Lower lobe of right lung (tissue), 2 donors: ENCODE measurements around the gene CAMK2D. TPM values are rescaled to one million over a fixed set of nuclear protein-coding genes. Genes with fewer than 3 reads are reported as not detected.

Experiments used
- ATAC-seq, 2 donors: fragments of 200-7000 bp; cut with Tn5 transposase; one replicate each; pipeline ENCODE4 v1.9.1; 2020 to 2022; ENCODE audit warnings: mild to moderate bottlenecking in 2 of 2, moderate library complexity in 2 of 2
- DNase-seq: peaks from one replicate; pipeline ENCODE4 v3.0.0-alpha.2; 2020
- H3K27ac ChIP-seq: fragments of 200-600 bp; one replicate; pipeline ENCODE4 v1.8.0; 2022
- H3K27me3 ChIP-seq: fragments of 200-600 bp; one replicate; pipeline ENCODE4 v1.8.0; 2022; ENCODE audit warnings: low read depth
- H3K36me3 ChIP-seq: fragments of 200-600 bp; one replicate; pipeline ENCODE4 v1.8.0; 2022; ENCODE audit warnings: mild to moderate bottlenecking
- H3K4me1 ChIP-seq: fragments of 200-600 bp; one replicate; pipeline ENCODE4 v1.8.0; 2022
- H3K4me3 ChIP-seq: fragments of 200-600 bp; one replicate; pipeline ENCODE4 v1.8.0; 2022; ENCODE audit warnings: mild to moderate bottlenecking
- H3K9me3 ChIP-seq: fragments of 200-600 bp; one replicate; pipeline ENCODE4 v1.8.0; 2022
- intact Hi-C: fragments of 100-400 bp; cut with DNase I; formaldehyde crosslinking; loops from one replicate; pipeline ENCODE4 v1.11.0; 2022
- total RNA-seq: library from RNA; stranded (reverse); fragmentation: NEBNext Ultra II Directional; extraction: Animal tissue kit (Norgen Biotek cat#: 25700); gene quantifications from one replicate; pipeline ENCODE4 v1.2.1, GENCODE V29; 2021
- TF ChIP-seq, protein P1 (sequence below): fragments of 200-600 bp; IDR thresholded peaks from one replicate; pipeline ENCODE4 v1.8.0; 2022; ENCODE audit warnings: antibody characterized with exemption, mild to moderate bottlenecking
- donor health status: DM: no; HTN: yes; CAD: no; lungs with severe emphysema.

The CAMK2D gene
- total RNA-seq, 1 donor from 2014 or later = 40.7 TPM

DNA sequence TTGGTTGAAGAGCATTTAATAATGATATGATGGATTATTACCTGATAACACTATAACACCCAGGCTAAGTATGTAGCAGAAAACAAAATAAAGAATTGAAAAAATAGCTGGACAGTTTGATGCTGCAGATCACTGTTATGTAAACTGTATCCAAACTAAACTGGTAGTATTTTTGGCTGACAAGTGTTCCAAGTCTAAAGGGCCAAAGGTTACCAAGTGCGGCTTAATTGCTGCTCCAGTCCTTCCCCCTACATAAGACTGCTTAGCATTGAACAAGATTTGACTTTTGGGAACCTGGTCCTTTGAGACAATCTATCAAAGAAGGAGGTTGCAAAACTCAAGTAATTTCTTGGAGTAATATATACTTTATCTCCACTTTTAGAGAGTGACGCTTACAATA lies 249.6 kb downstream of the CAMK2D start:
- intact Hi-C loops = no loop called here
- no peak overlapping the region for H3K4me3 ChIP-seq
- DNase-seq (no peak), ATAC-seq (no peak)
- H3K4me1 ChIP-seq = no peaks in the 10 kb centered on the region
- H3K27ac ChIP-seq = no peak overlapping the region
- H3K9me3 ChIP-seq = no peaks in the 10 kb centered on the region
- H3K36me3 ChIP-seq = peaks cover 53% of the 10 kb centered on the region
- H3K27me3 ChIP-seq = no peaks in the 10 kb centered on the region
- TF ChIP-seq, protein P1, sequence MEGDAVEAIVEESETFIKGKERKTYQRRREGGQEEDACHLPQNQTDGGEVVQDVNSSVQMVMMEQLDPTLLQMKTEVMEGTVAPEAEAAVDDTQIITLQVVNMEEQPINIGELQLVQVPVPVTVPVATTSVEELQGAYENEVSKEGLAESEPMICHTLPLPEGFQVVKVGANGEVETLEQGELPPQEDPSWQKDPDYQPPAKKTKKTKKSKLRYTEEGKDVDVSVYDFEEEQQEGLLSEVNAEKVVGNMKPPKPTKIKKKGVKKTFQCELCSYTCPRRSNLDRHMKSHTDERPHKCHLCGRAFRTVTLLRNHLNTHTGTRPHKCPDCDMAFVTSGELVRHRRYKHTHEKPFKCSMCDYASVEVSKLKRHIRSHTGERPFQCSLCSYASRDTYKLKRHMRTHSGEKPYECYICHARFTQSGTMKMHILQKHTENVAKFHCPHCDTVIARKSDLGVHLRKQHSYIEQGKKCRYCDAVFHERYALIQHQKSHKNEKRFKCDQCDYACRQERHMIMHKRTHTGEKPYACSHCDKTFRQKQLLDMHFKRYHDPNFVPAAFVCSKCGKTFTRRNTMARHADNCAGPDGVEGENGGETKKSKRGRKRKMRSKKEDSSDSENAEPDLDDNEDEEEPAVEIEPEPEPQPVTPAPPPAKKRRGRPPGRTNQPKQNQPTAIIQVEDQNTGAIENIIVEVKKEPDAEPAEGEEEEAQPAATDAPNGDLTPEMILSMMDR = no peak

DNA sequence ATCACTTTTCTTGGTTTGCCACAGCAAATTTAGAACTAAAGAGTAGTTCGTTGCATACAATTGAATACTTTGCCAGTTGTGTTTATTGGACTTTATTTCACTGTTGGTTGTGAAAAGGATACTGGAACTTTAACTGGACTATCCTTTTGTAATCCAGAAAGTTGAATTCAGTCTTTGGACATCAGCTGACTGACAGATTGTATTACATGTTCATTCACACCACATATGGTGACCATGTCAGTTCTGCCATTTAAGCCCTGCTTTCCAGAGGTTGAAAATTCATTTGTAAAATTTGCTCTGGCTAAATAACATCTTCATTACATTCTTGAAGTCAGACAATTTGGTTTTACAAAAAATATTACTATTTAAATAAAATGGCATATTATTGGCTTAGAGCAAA lies 251.7 kb downstream of the CAMK2D start:
- ATAC-seq (no peak), DNase-seq (no peak)
- no peaks in the 10 kb centered on the region for H3K27me3 ChIP-seq
- TF ChIP-seq, protein P1 = no peak
- H3K36me3 ChIP-seq = peaks cover 49% of the 10 kb centered on the region
- H3K9me3 ChIP-seq = no peaks in the 10 kb centered on the region
- intact Hi-C loops = no loop called here
- no peak overlapping the region for H3K27ac ChIP-seq
- no peaks in the 10 kb centered on the region for H3K4me1 ChIP-seq
- no peak overlapping the region for H3K4me3 ChIP-seq

DNA sequence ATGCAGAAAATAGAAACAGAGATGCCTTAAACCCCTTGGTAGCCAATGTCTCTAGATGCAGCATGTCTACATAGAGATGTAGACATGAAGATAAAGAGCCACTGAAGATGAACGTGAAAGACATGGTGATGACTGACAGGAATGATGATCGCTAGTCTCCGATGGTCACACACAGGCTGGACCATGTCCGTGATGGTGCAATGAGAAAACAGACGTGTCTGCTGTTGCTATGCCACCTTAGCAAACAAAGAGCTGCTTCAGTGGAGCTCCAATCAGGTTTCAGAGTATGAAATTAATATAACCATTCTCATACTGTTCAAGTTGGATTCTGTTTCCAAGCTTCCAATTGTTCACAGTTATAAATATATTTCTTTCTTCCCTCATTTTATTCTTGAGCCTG lies 256.5 kb downstream of the CAMK2D start:
- Histone ChIP-seq H3K9me3 (no peaks in the 10 kb centered on the region), H3K4me1 (no peaks in the 10 kb centered on the region), H3K36me3 (peaks cover 19% of the 10 kb centered on the region), H3K4me3 (no peak overlapping the region), H3K27ac (no peak overlapping the region), H3K27me3 (no peaks in the 10 kb centered on the region)
- TF ChIP-seq, protein P1 = no peak
- intact Hi-C loops = no loop called here
- DNase-seq (no peak), ATAC-seq (no peak)

DNA sequence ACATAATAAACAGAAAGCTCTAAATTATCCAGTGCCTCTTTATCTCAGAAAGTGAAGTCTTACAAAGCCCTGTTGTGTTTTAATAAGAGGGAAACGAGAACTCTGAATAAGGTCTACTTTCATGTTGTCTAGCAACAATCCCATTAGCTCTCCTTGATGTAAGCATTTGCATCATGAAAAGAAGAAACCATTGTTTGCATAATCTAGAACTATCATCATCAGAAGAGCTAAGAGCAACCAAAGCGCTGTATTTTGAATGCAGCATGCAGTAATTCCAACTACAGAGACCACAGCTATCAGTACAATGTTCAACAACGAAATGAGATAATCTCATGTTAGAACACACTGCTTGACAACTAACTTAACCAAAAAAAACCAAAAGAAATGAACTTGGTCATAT lies 257.1 kb downstream of the CAMK2D start:
- no peaks in the 10 kb centered on the region for H3K4me1 ChIP-seq
- H3K4me3 ChIP-seq = no peak overlapping the region
- no peak for DNase-seq
- TF ChIP-seq, protein P1 = no peak
- no peaks in the 10 kb centered on the region for H3K27me3 ChIP-seq
- no peak overlapping the region for H3K27ac ChIP-seq
- ATAC-seq = no peak
- peaks cover 19% of the 10 kb centered on the region for H3K36me3 ChIP-seq
- no peaks in the 10 kb centered on the region for H3K9me3 ChIP-seq
- intact Hi-C loops = no loop called here

DNA sequence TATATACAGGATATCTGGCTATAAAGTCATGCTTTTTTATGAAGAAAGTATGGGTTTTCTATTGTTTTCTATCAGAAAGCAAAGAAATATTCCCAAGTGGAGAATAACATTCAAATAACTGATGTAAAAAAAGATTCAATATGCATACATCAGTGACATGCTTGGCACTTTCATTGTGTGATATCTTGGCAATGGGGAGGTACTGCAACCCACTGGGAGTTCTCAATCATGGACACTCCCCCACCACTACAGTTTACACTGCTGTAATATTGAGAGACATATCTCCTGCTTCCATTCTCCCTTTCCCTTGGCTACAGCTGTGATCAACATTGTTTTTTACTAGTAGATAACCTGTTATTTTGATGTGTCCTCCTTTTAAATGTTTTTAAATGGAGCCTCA lies 257.8 kb downstream of the CAMK2D start:
- ATAC-seq = no peak
- Histone ChIP-seq H3K9me3 (no peaks in the 10 kb centered on the region), H3K27me3 (no peaks in the 10 kb centered on the region), H3K36me3 (peaks cover 14% of the 10 kb centered on the region), H3K4me3 (no peak overlapping the region), H3K4me1 (no peaks in the 10 kb centered on the region), H3K27ac (no peak overlapping the region)
- TF ChIP-seq, protein P1 = no peak
- intact Hi-C loops = no loop called here
- no peak for DNase-seq

DNA sequence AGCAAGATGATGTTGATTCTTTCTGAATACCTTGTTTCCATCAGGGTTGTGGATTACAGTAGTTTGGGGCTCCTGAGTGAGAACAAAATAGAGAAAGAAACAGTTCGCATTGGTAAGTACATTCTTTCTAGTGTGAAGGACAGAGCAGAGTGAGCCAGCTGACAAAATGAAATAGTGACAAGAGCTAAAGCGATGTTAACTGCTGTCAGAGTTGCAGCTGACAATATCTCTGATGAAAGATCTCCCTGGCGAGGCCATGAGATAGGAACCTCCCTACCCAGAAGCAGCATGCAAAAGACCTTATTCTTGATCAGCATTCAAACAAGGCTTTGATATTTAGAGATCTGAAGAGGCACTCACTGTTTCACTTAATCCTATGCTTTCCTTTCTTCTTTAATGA lies 258.6 kb downstream of the CAMK2D start:
- H3K9me3 ChIP-seq = no peaks in the 10 kb centered on the region
- intact Hi-C loops = no loop called here
- no peak overlapping the region for H3K27ac ChIP-seq
- DNase-seq (no peak), ATAC-seq (no peak)
- H3K4me1 ChIP-seq = no peaks in the 10 kb centered on the region
- H3K27me3 ChIP-seq = no peaks in the 10 kb centered on the region
- no peak overlapping the region for H3K4me3 ChIP-seq
- TF ChIP-seq, protein P1 = no peak
- H3K36me3 ChIP-seq = peaks cover 11% of the 10 kb centered on the region
